ENCODE results near the gene AHSG.

AHSG gene

GRCh38 chr3:186570096-186570940 is 42.5 kb upstream of the AHSG start, which contains the start of gene DNAJB11:
TSS of gene DNAJB11 (plus strand) at chr3:186570720. CDS start at chr3:186570898, 178 bp downstream.
- DNase-seq (ENCODE audit: low read depth): peak; percentile 100
- peak within 1 kb of the TSS; percentile 83 for H3K4me3 ChIP-seq (ENCODE audit: low read length)
- no peak for TF ChIP-seq CTCF (IDR thresholded peaks at IDR 0.05; ENCODE audit: insufficient read depth, low read depth, low read length, missing control alignments)

GRCh38 chr3:186570941-186571643 is 41.8 kb upstream of the AHSG start:
- peak overlapping the region; percentile 83 for H3K4me3 ChIP-seq (ENCODE audit: low read length)
- TF ChIP-seq CTCF (IDR thresholded peaks at IDR 0.05; ENCODE audit: insufficient read depth, low read depth, low read length, missing control alignments): no peak
- DNase-seq (ENCODE audit: low read depth): no peak

- TF ChIP-seq CTCF (IDR thresholded peaks at IDR 0.05; ENCODE audit: insufficient read depth, low read depth, low read length, missing control alignments): no peak
- DNase-seq (ENCODE audit: low read depth): no peak
- peak overlapping the region; percentile 83 for H3K4me3 ChIP-seq (ENCODE audit: low read length)
Observed at GRCh38 chr3:186571644-186572013, 41.2 kb upstream of the AHSG start.

GRCh38 chr3:186577521-186577920 is 35.3 kb upstream of the AHSG start:
- no peak overlapping the region for H3K4me3 ChIP-seq (ENCODE audit: low read length)
- DNase-seq (ENCODE audit: low read depth): no peak
- TF ChIP-seq CTCF (IDR thresholded peaks at IDR 0.05; ENCODE audit: insufficient read depth, low read depth, low read length, missing control alignments): no peak

GRCh38 chr3:186580785-186581184 is 32.1 kb upstream of the AHSG start:
- no peak for TF ChIP-seq CTCF (IDR thresholded peaks at IDR 0.05; ENCODE audit: insufficient read depth, low read depth, low read length, missing control alignments)
- DNase-seq (ENCODE audit: low read depth): no peak
- no peak overlapping the region for H3K4me3 ChIP-seq (ENCODE audit: low read length)

GRCh38 chr3:186582541-186582940 is 30.3 kb upstream of the AHSG start:
- no peak for DNase-seq (ENCODE audit: low read depth)
- H3K4me3 ChIP-seq (ENCODE audit: low read length): no peak overlapping the region
- no peak for TF ChIP-seq CTCF (IDR thresholded peaks at IDR 0.05; ENCODE audit: insufficient read depth, low read depth, low read length, missing control alignments)

All from epithelial cell of esophagus (primary cell).